DOHH2 (cell line): ENCODE results near the gene TOB2.

Experiments used
- CTCF ChIP-seq: fragments of 200-600 bp; sonication (generic); IDR thresholded peaks from one replicate; pipeline ENCODE4 v1.5.1; 2014; ENCODE audit warnings: antibody characterized with exemption, mild to moderate bottlenecking, low read depth, low read length; ENCODE audit not compliant: poor library complexity, severe bottlenecking
- EZH2phosphoT487 ChIP-seq: fragments of 200-600 bp; sonication (generic); IDR thresholded peaks from 2 replicates; pipeline ENCODE4 v1.6.1; 2017; ENCODE audit warnings: borderline replicate concordance, mild to moderate bottlenecking, antibody characterized with exemption, low read length, moderate library complexity, mixed read lengths

GRCh38 chr22:41411021-41411851 lies 35.4 kb downstream of the TOB2 start:
- no peak for TF ChIP-seq CTCF
- TF ChIP-seq EZH2phosphoT487: no peak
